ENCODE results near the gene BANF2. TPM values are rescaled to one million over a fixed set of nuclear protein-coding genes. Genes with fewer than 3 reads are reported as not detected.

The BANF2 gene
- total and polyA plus RNA-seq, 10 of the 15 experiments (the other 5 are each of a cell fraction or from before 2014, with no cell fraction given), result not detected

DNA sequence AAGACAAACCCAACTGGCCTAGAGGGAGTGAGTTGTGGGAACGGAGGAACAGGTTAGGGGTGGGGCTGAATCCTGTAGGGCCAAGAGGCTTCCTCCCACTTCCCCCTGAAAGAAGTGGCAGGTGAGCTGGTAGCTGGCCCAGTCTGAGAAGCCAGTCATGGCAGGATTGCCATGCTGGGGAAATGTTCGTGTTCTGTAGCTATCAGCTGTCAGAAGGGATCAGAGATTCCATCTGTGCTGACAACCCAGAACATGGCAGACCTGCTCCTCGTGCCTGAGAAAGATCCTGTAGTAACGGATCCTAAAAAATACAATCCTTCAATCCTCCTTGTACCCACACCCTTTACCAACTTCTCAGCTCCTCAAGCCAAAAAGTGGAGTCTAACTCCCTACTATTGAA lies 43.0 kb downstream of the BANF2 start:
- Histone ChIP-seq H3K9me3 (replicated peaks; ENCODE audit: control insufficient read depth, insufficient read depth, low read length) (no peaks in the 10 kb centered on the region; the same call in 2 of the 3 replicates), H3K4me3 (no peak overlapping the region), H4K20me1 (ENCODE audit: control insufficient read depth, insufficient read depth) (no peaks in the 10 kb centered on the region), H3K4me1 (ENCODE audit: control insufficient read depth, insufficient read depth, low read length) (no peaks in the 10 kb centered on the region), H3K36me3 (ENCODE audit: control insufficient read depth in 2 of 2, insufficient read depth in 2 of 2, low read length in 1 of 2) (no peaks in the 10 kb centered on the region), H3K27ac (ENCODE audit: control insufficient read depth, insufficient read depth) (no peak overlapping the region), H2AFZ (ENCODE audit: control insufficient read depth, low read depth, low read length) (no peak overlapping the region), H3K27me3 (replicated peaks in 1 of 2; ENCODE audit: control insufficient read depth in 2 of 2, insufficient read depth in 2 of 2, low read length in 1 of 2) (no peaks in the 10 kb centered on the region), H3K9ac (ENCODE audit: control insufficient read depth, insufficient read depth, low read length) (no peak overlapping the region), H3K4me2 (ENCODE audit: control insufficient read depth, insufficient read depth) (no peak overlapping the region), H3K79me2 (ENCODE audit: control insufficient read depth, insufficient read depth, low read length) (no peaks in the 10 kb centered on the region)
- DNase-seq (ENCODE audit: low read depth, low spot score) (no peak), ATAC-seq (no peak), FAIRE-seq (no peak)
- no TSS peak for BruUV-seq (replicated peaks)
- ChIA-PET SMC1A (ENCODE audit: uncharacterized antibody, unreplicated experiment) (no interaction called here), POLR2A (no interaction called here), RAD21 (ENCODE audit: unreplicated experiment) (no interaction called here), CTCF (interaction anchor here (0.5 to 1.0 kb wide), 2 partner anchors 27 to 60 kb away, joined by 3 read pairs; partner anchors contain the start of gene RRBP1)
- intact Hi-C loops (cut with micrococcal nuclease; ENCODE audit: unreplicated experiment), result no loop called here
- in situ Hi-C loops (cut with MboI), result no loop called here
- 24% methylated on average over 4 of the region's 4 CpGs for whole genome bisulfite sequencing (ENCODE audit: insufficient coverage, insufficient replicate concordance, low lambda C conversion rate, missing lambda C conversion rate)
- no peak for TF ChIP-seq MTA3 (IDR thresholded peaks at IDR 0.05; ENCODE audit: borderline replicate concordance, low read length)
- no peak for TF ChIP-seq BHLHE40 (IDR thresholded peaks at IDR 0.05; ENCODE audit: borderline replicate concordance in 1 of 2, low read depth in 2 of 2, low read length in 1 of 2)
- TF ChIP-seq, protein P1, sequence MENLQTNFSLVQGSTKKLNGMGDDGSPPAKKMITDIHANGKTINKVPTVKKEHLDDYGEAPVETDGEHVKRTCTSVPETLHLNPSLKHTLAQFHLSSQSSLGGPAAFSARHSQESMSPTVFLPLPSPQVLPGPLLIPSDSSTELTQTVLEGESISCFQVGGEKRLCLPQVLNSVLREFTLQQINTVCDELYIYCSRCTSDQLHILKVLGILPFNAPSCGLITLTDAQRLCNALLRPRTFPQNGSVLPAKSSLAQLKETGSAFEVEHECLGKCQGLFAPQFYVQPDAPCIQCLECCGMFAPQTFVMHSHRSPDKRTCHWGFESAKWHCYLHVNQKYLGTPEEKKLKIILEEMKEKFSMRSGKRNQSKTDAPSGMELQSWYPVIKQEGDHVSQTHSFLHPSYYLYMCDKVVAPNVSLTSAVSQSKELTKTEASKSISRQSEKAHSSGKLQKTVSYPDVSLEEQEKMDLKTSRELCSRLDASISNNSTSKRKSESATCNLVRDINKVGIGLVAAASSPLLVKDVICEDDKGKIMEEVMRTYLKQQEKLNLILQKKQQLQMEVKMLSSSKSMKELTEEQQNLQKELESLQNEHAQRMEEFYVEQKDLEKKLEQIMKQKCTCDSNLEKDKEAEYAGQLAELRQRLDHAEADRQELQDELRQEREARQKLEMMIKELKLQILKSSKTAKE (IDR thresholded peaks at IDR 0.05; ENCODE audit: low read depth, poor library complexity, severe bottlenecking), result no peak
- TF ChIP-seq FOS (IDR thresholded peaks at IDR 0.05; ENCODE audit: borderline replicate concordance, extremely low read depth, insufficient read length), result no peak
- no peak for TF ChIP-seq EP300 (IDR thresholded peaks at IDR 0.05; ENCODE audit: borderline replicate concordance in 1 of 2, control insufficient read depth in 1 of 2, low read depth in 2 of 2, low read length in 2 of 2)
- TF ChIP-seq ZNF622 (IDR thresholded peaks at IDR 0.05), result no peak
- TF ChIP-seq, protein P2, sequence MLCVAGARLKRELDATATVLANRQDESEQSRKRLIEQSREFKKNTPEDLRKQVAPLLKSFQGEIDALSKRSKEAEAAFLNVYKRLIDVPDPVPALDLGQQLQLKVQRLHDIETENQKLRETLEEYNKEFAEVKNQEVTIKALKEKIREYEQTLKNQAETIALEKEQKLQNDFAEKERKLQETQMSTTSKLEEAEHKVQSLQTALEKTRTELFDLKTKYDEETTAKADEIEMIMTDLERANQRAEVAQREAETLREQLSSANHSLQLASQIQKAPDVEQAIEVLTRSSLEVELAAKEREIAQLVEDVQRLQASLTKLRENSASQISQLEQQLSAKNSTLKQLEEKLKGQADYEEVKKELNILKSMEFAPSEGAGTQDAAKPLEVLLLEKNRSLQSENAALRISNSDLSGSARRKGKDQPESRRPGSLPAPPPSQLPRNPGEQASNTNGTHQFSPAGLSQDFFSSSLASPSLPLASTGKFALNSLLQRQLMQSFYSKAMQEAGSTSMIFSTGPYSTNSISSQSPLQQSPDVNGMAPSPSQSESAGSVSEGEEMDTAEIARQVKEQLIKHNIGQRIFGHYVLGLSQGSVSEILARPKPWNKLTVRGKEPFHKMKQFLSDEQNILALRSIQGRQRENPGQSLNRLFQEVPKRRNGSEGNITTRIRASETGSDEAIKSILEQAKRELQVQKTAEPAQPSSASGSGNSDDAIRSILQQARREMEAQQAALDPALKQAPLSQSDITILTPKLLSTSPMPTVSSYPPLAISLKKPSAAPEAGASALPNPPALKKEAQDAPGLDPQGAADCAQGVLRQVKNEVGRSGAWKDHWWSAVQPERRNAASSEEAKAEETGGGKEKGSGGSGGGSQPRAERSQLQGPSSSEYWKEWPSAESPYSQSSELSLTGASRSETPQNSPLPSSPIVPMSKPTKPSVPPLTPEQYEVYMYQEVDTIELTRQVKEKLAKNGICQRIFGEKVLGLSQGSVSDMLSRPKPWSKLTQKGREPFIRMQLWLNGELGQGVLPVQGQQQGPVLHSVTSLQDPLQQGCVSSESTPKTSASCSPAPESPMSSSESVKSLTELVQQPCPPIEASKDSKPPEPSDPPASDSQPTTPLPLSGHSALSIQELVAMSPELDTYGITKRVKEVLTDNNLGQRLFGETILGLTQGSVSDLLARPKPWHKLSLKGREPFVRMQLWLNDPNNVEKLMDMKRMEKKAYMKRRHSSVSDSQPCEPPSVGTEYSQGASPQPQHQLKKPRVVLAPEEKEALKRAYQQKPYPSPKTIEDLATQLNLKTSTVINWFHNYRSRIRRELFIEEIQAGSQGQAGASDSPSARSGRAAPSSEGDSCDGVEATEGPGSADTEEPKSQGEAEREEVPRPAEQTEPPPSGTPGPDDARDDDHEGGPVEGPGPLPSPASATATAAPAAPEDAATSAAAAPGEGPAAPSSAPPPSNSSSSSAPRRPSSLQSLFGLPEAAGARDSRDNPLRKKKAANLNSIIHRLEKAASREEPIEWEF (IDR thresholded peaks at IDR 0.05; ENCODE audit: insufficient replicate concordance, low read depth, low read length), result no peak
- TF ChIP-seq, protein P3, sequence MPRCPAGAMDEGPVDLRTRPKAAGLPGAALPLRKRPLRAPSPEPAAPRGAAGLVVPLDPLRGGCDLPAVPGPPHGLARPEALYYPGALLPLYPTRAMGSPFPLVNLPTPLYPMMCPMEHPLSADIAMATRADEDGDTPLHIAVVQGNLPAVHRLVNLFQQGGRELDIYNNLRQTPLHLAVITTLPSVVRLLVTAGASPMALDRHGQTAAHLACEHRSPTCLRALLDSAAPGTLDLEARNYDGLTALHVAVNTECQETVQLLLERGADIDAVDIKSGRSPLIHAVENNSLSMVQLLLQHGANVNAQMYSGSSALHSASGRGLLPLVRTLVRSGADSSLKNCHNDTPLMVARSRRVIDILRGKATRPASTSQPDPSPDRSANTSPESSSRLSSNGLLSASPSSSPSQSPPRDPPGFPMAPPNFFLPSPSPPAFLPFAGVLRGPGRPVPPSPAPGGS (IDR thresholded peaks at IDR 0.05; ENCODE audit: borderline replicate concordance, insufficient read depth, low read depth, low read length, poor library complexity, severe bottlenecking), result no peak
- no peak for TF ChIP-seq SPI1 (IDR thresholded peaks at IDR 0.05; ENCODE audit: borderline replicate concordance, insufficient read depth, low read depth, low read length)
- TF ChIP-seq ZNF217 (IDR thresholded peaks at IDR 0.05), result no peak
- TF ChIP-seq, protein P4, sequence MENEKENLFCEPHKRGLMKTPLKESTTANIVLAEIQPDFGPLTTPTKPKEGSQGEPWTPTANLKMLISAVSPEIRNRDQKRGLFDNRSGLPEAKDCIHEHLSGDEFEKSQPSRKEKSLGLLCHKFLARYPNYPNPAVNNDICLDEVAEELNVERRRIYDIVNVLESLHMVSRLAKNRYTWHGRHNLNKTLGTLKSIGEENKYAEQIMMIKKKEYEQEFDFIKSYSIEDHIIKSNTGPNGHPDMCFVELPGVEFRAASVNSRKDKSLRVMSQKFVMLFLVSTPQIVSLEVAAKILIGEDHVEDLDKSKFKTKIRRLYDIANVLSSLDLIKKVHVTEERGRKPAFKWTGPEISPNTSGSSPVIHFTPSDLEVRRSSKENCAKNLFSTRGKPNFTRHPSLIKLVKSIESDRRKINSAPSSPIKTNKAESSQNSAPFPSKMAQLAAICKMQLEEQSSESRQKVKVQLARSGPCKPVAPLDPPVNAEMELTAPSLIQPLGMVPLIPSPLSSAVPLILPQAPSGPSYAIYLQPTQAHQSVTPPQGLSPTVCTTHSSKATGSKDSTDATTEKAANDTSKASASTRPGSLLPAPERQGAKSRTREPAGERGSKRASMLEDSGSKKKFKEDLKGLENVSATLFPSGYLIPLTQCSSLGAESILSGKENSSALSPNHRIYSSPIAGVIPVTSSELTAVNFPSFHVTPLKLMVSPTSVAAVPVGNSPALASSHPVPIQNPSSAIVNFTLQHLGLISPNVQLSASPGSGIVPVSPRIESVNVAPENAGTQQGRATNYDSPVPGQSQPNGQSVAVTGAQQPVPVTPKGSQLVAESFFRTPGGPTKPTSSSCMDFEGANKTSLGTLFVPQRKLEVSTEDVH (IDR thresholded peaks at IDR 0.05; ENCODE audit: low read depth, partially characterized antibody), result no peak
